HepG2 (cell line): ENCODE measurements around the gene CFAP221. TPM values are rescaled to one million over a fixed set of nuclear protein-coding genes. Genes with fewer than 3 reads are reported as not detected.

Experiments
- AHR ChIP-seq: IDR thresholded peaks from 2 replicates; pipeline ENCODE4 v1.6.1; 2018; ENCODE audit warnings: missing genetic modification reagents, missing compliant biosample characterization
- ARID3A ChIP-seq: IDR thresholded peaks from 2 replicates; pipeline ENCODE4 v1.6.1; 2012; ENCODE audit warnings: low read depth, low read length, improper control_type of control experiment
- CBFB ChIP-seq: sonication (generic); formaldehyde crosslinking; IDR thresholded peaks from 2 replicates; pipeline ENCODE4 v1.4.0; 2020; ENCODE audit warnings: missing genetic modification reagents
- FOSL2 ChIP-seq: sonication (generic); formaldehyde crosslinking; IDR thresholded peaks from 2 replicates; pipeline ENCODE4 v1.4.0; 2020; ENCODE audit warnings: missing genetic modification reagents
- HBP1 ChIP-seq: IDR thresholded peaks from 2 replicates; pipeline ENCODE4 v1.6.1; 2016; ENCODE audit warnings: low read depth, control low read depth
- HMGA1 ChIP-seq: sonication (generic); formaldehyde crosslinking; conservative IDR thresholded peaks from 2 replicates; pipeline ENCODE4 v1.4.0; 2020; ENCODE audit warnings: missing genetic modification reagents
- KDM2A ChIP-seq: sonication (generic); formaldehyde crosslinking; IDR thresholded peaks from 2 replicates; pipeline ENCODE4 v1.4.0; 2020; ENCODE audit warnings: low read depth, missing genetic modification reagents, borderline replicate concordance
- MAZ ChIP-seq, 2 experiments: sonication (generic) in 1 of 2; formaldehyde crosslinking in 1 of 2; IDR thresholded peaks; 2 replicates each; pipeline versions ENCODE4 v1.5.0 to v1.6.1; 2012 to 2020; ENCODE audit warnings: low read depth in 2 of 2, mild to moderate bottlenecking in 2 of 2, borderline replicate concordance in 1 of 2, improper control_type of control experiment in 1 of 2, low read length in 1 of 2, missing genetic modification reagents in 1 of 2, moderate library complexity in 1 of 2
- MIER3 ChIP-seq: IDR thresholded peaks from 2 replicates; pipeline ENCODE4 v1.6.1; 2016; ENCODE audit warnings: missing compliant biosample characterization, borderline replicate concordance
- NFKBIZ ChIP-seq: IDR thresholded peaks from 2 replicates; pipeline ENCODE4 v1.6.1; 2018; ENCODE audit warnings: missing genetic modification reagents, missing compliant biosample characterization
- REPIN1 ChIP-seq: sonication (generic); formaldehyde crosslinking; IDR thresholded peaks from 2 replicates; pipeline ENCODE4 v1.8.0; 2022; ENCODE audit warnings: missing genetic modification reagents, low read depth, mild to moderate bottlenecking, borderline replicate concordance
- SALL1 ChIP-seq: sonication (generic); formaldehyde crosslinking; IDR thresholded peaks from 2 replicates; pipeline ENCODE4 v1.8.0; 2022; ENCODE audit warnings: mild to moderate bottlenecking, missing genetic modification reagents
- SP1 ChIP-seq, 2 experiments: fragments of 450-650 bp in 1 of 2; sonication (generic) in 1 of 2; formaldehyde crosslinking in 1 of 2; IDR thresholded peaks; 2 replicates each; pipeline versions ENCODE4 v1.4.0 to v1.6.1; 2016 to 2020; ENCODE audit warnings: missing genetic modification reagents in 1 of 2
- STAG1 ChIP-seq: sonication (generic); formaldehyde crosslinking; IDR thresholded peaks from 2 replicates; pipeline ENCODE4 v1.4.0; 2020; ENCODE audit warnings: missing genetic modification reagents
- TFE3 ChIP-seq: IDR thresholded peaks from 2 replicates; pipeline ENCODE4 v1.6.1; 2016
- THRA ChIP-seq: sonication (generic); formaldehyde crosslinking; IDR thresholded peaks from 2 replicates; pipeline ENCODE4 v1.4.0; 2020; ENCODE audit warnings: missing genetic modification reagents, borderline replicate concordance
- XRCC5 ChIP-seq: fragments of 200-400 bp; formaldehyde crosslinking; optimal IDR thresholded peaks from 2 replicates; pipeline ENCODE3; 2017; ENCODE audit warnings: mild to moderate bottlenecking, low read length
- YEATS4 ChIP-seq: sonication (generic); formaldehyde crosslinking; IDR thresholded peaks from 2 replicates; pipeline ENCODE4 v1.4.0; 2020; ENCODE audit warnings: missing genetic modification reagents, borderline replicate concordance
- ZNF124 ChIP-seq: sonication (generic); formaldehyde crosslinking; IDR thresholded peaks from 2 replicates; pipeline ENCODE4 v1.4.0; 2020; ENCODE audit warnings: missing genetic modification reagents
- ZNF205 ChIP-seq: IDR thresholded peaks from 2 replicates; pipeline ENCODE4 v1.6.1; 2018; ENCODE audit warnings: missing biosample characterization, missing genetic modification reagents
- ZNF563 ChIP-seq: sonication (generic); formaldehyde crosslinking; IDR thresholded peaks from 2 replicates; pipeline ENCODE4 v1.8.0; 2022; ENCODE audit warnings: mild to moderate bottlenecking, moderate library complexity, missing genetic modification reagents
- ZNF605 ChIP-seq: sonication (generic); formaldehyde crosslinking; IDR thresholded peaks from 2 replicates; pipeline ENCODE4 v1.8.0; 2022; ENCODE audit warnings: mild to moderate bottlenecking, missing genetic modification reagents
- ZSCAN29 ChIP-seq: sonication (generic); formaldehyde crosslinking; conservative IDR thresholded peaks from 2 replicates; pipeline ENCODE4 v1.4.0; 2020; ENCODE audit warnings: mild to moderate bottlenecking, missing genetic modification reagents
- polyA plus RNA-seq, 8 experiments: library from polyadenylated mRNA; depleted of rRNA in 3 of 8; stranded (reverse) in 7 of 8; unstranded in 1 of 8; fragments of >200 nt; fragmentation: Illumina TruSeq in 4 of 8; extraction: Trizol in 4 of 8; gene quantifications; 2 replicates each; pipeline versions ENCODE4 v1.2.1 to v1.2.3, GENCODE V29; 2011 to 2016; ENCODE audit warnings: low read depth in 4 of 8, missing spikeins in 1 of 8, mixed read lengths in 1 of 8; ENCODE audit not compliant: insufficient read depth in 1 of 8
- total RNA-seq, 5 experiments: library from RNA; depleted of rRNA; stranded (reverse); fragments of >200 nt; fragmentation: Illumina TruSeq; extraction: Trizol; gene quantifications; 2 replicates each; pipeline ENCODE4 v1.2.3, GENCODE V29; 2016; ENCODE audit warnings: low read depth in 1 of 5

The CFAP221 gene
- total and polyA plus RNA-seq, 2 of the 13 experiments (the other 11 are each of a cell fraction or from before 2014, with no cell fraction given): not detected

- TF ChIP-seq ARID3A (0 out of 2 replicates have a peak, but pooled peaks have one; percentile 23), MIER3 (0 out of 2 replicates have a peak, but pooled peaks have one; percentile 26), HMGA1 (CRISPR knock-in tag) (no peak), CBFB (CRISPR knock-in tag) (0 out of 2 replicates have a peak, but pooled peaks have one; percentile 41), YEATS4 (CRISPR knock-in tag) (no peak), ZNF205 (peak; percentile 38; the same call in 1 of the 2 replicates), MAZ (IDR thresholded peaks at IDR 0.05; ENCODE audit: borderline replicate concordance, low read depth, low read length) (0 out of 2 replicates have a peak, but pooled peaks have one; percentile 36), MAZ (CRISPR knock-in tag; IDR thresholded peaks at IDR 0.05; ENCODE audit: low read depth) (no peak), ZSCAN29 (CRISPR knock-in tag) (peak; percentile 99), TFE3 (CRISPR knock-in tag) (no peak), SP1 (IDR thresholded peaks at IDR 0.05) (no peak), SP1 (CRISPR knock-in tag; IDR thresholded peaks at IDR 0.05) (0 out of 2 replicates have a peak, but pooled peaks have one; percentile 29), FOSL2 (CRISPR knock-in tag) (peak; percentile 56; the same call in 1 of the 2 replicates), THRA (CRISPR knock-in tag) (0 out of 2 replicates have a peak, but pooled peaks have one; percentile 48), AHR (CRISPR knock-in tag) (0 out of 2 replicates have a peak, but pooled peaks have one; percentile 47), XRCC5 (peak; percentile 97), NFKBIZ (0 out of 2 replicates have a peak, but pooled peaks have one; percentile 31), HBP1 (peak; percentile 68; the same call in 1 of the 2 replicates), ZNF124 (no peak), STAG1 (peak; percentile 93), ZNF605 (peak; percentile 68; the same call in 1 of the 2 replicates), ZNF563 (CRISPR knock-in tag) (no peak), SALL1 (peak; percentile 51; the same call in 1 of the 2 replicates), REPIN1 (CRISPR knock-in tag) (peak; percentile 48; the same call in 1 of the 2 replicates), KDM2A (CRISPR knock-in tag) (peak; percentile 64; the same call in 1 of the 2 replicates)
Observed at GRCh38 chr2:119641562-119642258, 97.5 kb downstream of the CFAP221 start (continued).
